ENCODE measurements around the gene SNX30.

- TF ChIP-seq, protein P1, sequence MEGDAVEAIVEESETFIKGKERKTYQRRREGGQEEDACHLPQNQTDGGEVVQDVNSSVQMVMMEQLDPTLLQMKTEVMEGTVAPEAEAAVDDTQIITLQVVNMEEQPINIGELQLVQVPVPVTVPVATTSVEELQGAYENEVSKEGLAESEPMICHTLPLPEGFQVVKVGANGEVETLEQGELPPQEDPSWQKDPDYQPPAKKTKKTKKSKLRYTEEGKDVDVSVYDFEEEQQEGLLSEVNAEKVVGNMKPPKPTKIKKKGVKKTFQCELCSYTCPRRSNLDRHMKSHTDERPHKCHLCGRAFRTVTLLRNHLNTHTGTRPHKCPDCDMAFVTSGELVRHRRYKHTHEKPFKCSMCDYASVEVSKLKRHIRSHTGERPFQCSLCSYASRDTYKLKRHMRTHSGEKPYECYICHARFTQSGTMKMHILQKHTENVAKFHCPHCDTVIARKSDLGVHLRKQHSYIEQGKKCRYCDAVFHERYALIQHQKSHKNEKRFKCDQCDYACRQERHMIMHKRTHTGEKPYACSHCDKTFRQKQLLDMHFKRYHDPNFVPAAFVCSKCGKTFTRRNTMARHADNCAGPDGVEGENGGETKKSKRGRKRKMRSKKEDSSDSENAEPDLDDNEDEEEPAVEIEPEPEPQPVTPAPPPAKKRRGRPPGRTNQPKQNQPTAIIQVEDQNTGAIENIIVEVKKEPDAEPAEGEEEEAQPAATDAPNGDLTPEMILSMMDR (conservative IDR thresholded peaks at IDR 0.05), result no peak
- no peak for TF ChIP-seq ZFX (IDR thresholded peaks at IDR 0.05)
Observed at GRCh38 chr9:112719696-112720095, 30.9 kb upstream of the SNX30 start.

Data from C4-2B (cell line).